GM10847 (cell line): Measurements from ENCODE around the gene MAML2.

ENCODE experiments used
- POLR2A ChIP-seq: IDR thresholded peaks from 2 replicates; pipeline ENCODE4 v1.6.1; 2011; ENCODE audit not compliant: insufficient read length; ENCODE audit errors: extremely low read depth

The MAML2 gene

DNA sequence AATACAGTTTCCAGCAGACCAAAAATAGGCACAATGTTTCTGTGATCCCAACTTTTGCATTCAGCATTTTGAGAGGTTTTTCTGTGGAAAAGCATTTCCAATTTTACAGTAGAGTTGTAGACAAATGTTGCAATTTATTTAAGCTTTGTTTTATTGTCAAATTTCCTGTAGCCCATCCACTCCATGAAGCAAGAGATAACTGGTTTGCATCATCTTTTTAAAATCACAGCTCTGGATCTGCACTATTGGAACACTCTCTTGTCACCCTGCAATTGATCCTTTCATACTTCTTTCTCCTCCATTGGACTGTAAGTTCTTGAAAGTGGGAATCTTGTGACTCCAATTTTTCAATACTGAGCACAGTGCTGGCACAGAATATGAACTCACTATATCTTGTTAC lies 86.0 kb downstream of the MAML2 start:
- no peak for TF ChIP-seq POLR2A

DNA sequence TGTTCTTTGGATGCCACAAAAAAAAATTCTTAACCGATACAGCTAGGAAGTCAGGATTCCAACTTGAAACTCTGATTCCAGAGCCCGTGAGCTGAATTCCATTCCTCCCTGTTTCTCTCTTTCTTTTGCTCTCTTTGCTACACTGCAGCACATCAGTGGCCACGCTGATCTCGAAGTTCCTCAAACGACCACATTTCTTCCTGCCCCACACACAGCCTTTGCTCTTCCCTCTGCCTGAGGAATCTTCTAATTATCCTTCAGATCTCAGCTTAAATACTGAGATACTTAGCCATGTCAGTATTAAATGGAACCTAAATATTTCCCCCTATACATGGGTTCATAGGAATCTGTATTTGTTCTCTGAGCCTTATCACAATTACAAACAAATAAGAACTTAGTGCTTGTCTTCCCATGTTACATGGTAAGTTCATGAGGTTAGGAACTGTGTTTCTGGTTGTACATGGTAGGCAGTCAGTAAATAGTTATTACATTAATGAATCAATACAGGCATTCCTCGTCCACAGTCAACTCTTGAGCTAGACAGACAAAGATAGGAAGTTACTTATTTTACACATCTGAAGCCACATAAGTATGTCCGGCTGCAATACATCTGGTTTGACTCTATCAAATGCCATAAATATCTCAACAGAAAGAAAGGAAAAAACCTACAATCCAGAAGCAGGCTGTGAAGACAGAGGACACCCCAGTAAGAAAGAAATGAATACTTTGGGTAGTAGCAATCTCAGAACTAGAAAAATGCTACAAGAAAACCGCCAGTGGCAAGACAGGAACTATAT lies 86.6 kb downstream of the MAML2 start:
- no peak for TF ChIP-seq POLR2A

DNA sequence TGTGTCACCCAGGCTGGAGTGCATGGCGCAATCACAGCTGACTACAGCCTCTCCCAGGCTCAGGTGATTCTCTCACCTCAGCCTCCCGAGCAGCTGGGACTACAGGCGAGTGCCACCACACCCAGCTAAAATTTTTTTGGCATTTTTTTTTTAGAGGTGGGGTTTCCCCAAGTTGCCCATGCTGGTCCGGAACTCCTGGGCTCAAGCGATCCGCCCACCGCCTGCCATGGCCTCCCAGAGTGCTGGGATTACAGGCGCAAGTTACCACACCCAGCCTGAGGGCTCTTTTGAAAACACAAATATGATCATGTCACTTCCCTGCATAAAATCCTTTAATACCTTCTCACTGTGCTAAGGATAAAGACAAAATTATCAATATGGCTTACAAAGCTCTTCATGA lies 88.1 kb downstream of the MAML2 start:
- TF ChIP-seq POLR2A: no peak

DNA sequence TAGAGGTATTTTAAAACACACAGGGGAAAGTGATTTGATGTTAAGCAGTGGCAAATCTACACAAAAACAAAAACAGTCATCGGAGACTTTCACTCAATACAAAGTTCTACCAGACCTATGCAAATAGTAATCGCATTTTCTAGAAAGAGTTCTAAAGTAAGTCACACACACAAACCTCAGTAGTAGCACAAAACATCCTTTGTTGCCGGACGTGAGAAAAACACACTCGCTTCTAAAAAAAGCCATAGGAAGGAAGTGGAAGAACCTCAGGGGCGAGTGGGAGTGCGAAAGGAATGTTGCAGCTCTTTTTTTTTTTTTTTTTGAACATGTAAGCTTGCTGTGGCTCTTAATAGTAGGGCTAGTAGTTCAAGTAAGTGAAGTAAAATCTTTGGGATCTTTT lies 88.9 kb downstream of the MAML2 start:
- TF ChIP-seq POLR2A: no peak

DNA sequence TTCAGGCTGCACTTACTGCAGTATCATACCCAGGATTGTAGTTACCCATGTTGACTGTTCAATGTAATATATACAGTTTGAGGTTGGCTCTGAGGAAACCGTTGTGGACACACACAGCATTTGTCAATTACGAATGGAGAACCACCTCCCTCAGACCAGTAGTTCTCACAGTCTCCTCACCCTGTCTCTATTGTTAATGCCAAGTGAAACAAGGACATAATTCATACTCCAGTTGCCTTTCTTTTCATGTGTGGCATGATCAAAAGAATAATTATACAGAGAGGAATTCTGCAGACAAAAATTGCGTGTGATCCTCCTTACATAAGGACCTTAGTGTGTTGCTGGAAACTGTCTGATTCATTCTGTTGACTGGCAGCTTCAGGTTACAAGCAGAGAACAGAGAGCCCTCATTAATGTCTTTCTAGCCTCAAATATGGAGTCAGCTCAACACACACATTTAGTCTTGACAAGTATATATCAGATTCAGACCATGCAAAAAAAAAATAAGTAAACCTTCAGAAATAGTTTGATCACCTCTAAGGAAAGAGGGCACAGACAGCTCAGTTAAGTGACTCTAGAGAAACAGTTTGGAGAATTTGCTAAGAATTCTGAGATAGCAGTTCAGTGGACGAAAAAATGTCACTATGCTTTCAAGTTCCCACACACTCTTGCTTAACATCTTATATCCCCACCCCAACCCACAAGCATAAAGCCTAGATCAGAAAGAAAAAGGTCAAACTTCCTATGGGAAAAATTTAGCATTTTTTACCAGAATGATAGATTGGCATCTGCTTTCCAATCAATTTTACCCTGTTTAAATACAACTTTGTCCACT lies 96.1 kb downstream of the MAML2 start:
- TF ChIP-seq POLR2A: no peak

DNA sequence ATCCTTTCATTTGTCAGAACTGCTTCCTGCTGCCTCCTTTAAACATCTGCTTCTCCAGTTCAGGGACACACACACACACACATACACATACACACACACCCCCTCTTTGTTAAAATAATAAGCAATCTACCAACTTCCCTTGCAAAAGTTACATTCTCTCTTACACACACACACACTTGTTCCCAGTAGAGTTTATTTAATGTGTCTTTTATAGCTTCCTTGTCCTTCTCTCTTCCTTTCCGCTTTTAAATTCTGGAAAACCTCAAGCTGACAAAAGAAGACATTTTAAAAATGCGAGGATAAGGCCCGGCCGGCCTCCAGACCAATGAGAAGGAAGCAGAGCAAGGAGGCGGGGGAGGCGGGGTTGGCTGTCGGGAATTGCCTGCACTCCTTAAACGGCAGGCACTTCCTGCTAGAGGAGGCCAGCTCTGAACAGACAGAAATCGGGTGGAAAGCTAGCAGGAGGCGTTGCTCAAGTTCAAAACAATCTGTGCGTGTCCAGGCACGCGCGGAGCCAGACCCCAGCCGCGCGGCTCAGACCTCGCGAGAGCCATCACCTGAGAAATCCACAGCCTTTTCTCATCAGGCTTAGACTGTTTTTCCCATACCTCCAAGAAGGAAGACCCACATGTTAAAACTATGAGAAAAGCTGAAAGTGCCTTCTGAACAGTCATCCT lies 99.9 kb downstream of the MAML2 start:
- TF ChIP-seq POLR2A: peak; percentile 29

DNA sequence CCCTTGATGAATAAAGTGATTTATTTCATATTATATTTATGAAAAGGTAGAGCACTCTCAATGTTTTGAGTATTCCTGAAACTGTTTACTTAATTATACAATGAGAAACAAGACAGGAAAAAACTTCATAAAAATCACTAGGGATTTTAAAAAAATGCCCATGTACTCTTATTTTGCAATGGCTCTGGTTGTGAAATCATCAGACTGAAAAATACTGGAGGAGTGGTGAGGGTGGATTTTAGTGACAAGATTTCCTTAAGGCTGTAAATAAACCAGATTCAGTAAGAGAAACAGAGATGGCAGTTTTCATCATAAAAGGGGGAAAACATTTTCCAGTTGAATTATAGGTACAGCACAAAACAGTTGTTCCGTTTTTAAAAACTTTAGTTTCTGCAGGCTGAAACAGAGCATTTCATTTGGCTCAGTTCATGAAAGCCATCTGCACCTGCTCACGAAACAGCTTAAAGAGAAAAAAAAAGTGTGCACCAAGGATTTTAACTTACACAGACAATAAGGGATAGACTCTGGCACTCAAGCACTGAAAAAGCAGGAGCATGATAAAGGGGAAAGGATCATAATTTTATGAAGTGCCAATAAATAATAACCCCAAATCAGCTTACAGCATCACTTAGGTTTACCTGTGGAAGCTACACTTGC lies 100.7 kb downstream of the MAML2 start:
- TF ChIP-seq POLR2A: no peak

DNA sequence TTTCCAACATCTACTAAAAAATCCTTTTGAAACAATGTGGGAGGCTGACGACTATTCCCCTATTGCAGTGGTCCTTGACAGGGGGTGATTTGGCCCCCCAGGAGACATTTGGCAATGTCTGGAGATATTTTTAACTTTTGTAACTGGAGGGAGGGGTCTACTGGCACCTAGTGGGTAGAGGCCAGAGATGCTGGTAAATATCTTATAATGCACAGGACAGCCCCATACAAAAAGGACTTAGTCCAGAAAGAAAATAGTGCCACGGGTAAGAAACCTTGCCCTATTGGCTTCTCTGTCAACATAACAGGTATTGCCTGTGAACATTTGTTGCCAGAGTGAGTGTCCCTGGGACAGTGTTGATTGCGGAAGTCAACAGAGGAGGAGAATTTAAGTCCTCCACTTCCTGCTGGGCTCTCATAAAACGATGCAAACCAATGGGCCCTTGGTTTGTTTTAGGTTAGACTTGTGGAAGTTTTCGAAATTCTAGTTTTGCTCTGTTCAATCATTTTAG lies 101.6 kb downstream of the MAML2 start:
- no peak for TF ChIP-seq POLR2A

DNA sequence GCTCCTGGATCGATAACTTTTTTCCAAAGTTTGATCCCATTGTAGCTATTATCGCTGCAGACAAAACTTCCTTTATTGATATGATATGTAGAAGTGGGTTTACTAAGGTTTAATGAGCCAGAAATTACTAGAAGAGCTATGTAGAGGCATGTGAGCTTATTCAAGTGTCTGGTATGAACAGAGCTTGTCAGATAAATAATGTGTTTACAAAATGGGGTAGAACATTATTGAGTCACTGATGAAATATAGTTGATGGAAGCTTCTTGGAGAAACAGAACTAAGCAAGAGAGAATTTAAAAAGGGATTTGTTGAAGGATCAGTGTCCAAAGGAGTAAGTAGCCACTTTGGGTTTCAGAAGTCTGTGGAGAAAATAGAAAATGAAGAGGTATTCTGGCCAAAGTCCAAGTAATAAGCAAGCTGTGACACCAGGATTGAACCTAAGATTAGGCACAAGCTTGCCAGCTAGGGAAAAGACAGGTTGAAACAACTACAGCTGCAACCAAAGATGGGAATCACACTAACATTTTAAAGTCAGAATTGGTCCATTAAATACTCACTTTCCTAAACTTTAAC lies 104.3 kb downstream of the MAML2 start:
- TF ChIP-seq POLR2A: no peak

DNA sequence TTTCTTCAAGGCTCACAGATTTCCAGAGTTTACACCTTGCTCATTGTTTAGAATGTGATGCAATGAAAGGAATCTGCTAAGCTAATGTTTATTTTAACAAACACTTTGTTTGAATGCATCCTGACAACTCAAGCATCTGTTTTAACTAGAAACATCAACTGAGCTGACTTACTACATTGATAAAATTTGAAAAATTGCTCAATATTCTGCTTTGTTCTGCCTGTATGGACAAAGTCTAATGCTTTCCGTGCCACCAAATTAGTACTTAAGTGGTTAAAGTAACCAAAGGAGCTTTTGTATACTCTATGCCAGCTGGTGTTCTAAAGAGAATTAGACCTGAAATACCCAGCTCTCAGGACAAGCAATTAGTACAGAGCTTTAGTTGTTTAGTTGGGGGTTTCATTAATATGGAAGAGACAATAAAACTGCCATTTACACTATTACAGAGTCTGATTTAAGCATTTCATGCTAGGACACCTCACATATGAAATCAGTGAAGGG lies 105.2 kb downstream of the MAML2 start:
- TF ChIP-seq POLR2A: no peak

DNA sequence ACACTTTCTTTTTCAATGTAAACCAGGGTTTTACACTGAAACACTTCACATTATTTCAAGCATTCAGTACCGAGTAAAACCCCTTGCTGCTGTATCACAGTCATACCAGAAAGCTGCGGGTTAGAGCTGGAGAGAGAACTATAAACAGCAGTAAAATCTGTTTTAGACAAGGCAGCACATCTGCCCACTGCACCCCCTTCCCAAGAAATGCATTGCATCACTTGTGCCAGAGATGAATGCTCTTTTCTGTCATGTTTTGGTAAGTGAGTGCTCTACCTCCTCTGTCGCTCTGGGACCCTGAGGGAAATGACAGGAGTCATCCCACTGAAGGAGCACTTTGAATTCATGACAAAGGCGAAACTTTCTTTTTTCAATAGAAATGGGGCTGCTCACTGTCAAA lies 107.2 kb downstream of the MAML2 start:
- TF ChIP-seq POLR2A: no peak

DNA sequence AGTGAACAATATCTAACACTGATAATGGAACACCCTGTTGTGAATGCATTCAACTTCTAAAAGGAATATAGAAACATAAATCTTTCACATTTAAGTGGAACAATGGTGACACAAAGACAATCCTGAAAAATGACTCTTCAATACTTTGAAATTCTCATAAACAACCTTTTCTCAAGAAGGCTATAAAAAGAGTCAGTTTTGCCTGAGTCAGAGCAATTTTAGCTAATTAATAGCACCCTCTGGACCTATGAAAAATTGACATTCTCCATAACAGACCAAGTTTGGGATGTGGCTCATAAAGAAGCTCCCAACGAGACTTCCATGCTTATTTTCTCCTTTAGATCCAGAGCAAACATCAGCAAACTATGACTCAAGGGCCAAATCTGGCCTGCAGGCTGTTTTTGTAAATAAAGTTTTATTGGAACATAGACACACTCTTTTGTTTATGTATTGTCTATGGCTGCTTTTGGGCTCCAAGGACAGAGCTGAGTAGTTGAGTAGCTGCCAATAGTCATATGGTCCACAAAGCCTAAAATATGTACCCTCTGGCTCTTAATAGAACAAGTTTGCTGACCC lies 108.0 kb downstream of the MAML2 start:
- no peak for TF ChIP-seq POLR2A

DNA sequence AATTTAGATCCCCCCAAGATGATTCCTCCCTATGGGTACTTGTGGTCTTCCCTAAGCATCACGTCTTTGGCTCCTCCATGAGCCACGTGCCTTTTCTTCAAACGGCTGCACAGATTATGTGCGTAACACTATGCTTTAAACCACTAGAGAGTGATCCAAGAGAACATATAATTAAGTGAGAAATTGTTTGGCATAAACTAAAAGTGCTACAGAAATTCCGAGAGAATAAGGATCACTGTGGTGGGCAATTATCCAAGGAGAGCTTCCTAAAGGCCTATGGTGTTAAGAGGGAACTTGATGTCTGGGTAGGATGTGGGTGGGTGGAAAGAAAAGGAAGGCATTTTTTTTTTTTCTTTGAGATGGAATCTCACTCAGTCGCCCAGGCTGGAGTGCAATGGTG lies 110.9 kb downstream of the MAML2 start:
- no peak for TF ChIP-seq POLR2A

DNA sequence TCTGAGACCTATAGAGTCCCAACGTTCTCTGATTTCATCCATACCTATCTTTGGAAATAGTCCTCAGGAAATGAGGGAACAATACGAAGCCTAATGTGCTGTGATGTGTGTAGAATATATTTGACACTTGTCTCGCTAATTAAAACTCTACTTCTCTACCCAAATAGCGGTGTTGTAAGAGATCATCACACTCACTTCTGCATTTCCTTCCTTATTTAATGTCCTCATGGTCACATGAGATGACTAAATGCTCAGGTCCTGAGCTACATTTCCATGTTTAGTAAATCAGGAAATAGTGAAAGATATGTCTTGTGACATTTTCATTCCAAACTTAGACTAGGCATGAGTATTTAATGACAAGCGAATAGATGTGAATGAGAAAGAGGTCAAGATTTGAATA lies 112.3 kb downstream of the MAML2 start:
- no peak for TF ChIP-seq POLR2A
